Mesendoderm (in vitro differentiated cells): Measurements from ENCODE around the gene USP32.
"Not testable (repeated sequence)": the region's sequence is repeated elsewhere in the genome, so short reads cannot be mapped to it uniquely, and the experiment has no call there.

Experiments used
- DNase-seq: peaks from one replicate; pipeline ENCODE4 v3.0.0; 2013
- H2AK5ac ChIP-seq: 2 replicates; pipeline ENCODE4 v1.6.1; 2013; ENCODE audit warnings: low read length, inconsistent platforms
- H2BK120ac ChIP-seq: 2 replicates; pipeline ENCODE4 v1.6.1; 2013; ENCODE audit warnings: low read depth, mild to moderate bottlenecking, low read length, moderate library complexity, mixed read lengths
- H2BK15ac ChIP-seq: replicated peaks from 2 replicates; pipeline ENCODE4 v1.6.1; 2013; ENCODE audit warnings: low read depth, mild to moderate bottlenecking, moderate library complexity
- H2BK5ac ChIP-seq: 2 replicates; pipeline ENCODE4 v1.6.1; 2013; ENCODE audit warnings: low read length, inconsistent platforms
- H3K18ac ChIP-seq: 2 replicates; pipeline ENCODE4 v1.6.1; 2013; ENCODE audit warnings: mild to moderate bottlenecking, low read length, mixed read lengths
- H3K23ac ChIP-seq: one replicate; pipeline ENCODE4 v1.6.1; 2013; ENCODE audit warnings: low read length
- H3K27ac ChIP-seq: 2 replicates; pipeline ENCODE4 v1.5.1; 2013; ENCODE audit warnings: low read depth, mild to moderate bottlenecking, inconsistent platforms, low read length, moderate library complexity
- H3K27me3 ChIP-seq: 2 replicates; pipeline ENCODE4 v1.6.1; 2013; ENCODE audit warnings: low read length, control low read depth, mild to moderate bottlenecking, inconsistent platforms; ENCODE audit not compliant: insufficient read depth, poor library complexity
- H3K36me3 ChIP-seq: 2 replicates; pipeline ENCODE4 v1.6.1; 2013; ENCODE audit warnings: low read length, inconsistent platforms; ENCODE audit not compliant: control insufficient read depth, insufficient read depth
- H3K4ac ChIP-seq: one replicate; pipeline ENCODE4 v1.6.1; 2013; ENCODE audit warnings: low read depth, mild to moderate bottlenecking, low read length, moderate library complexity
- H3K4me1 ChIP-seq: 2 replicates; pipeline ENCODE4 v1.6.1; 2013; ENCODE audit warnings: low read depth, low read length, inconsistent platforms; ENCODE audit not compliant: control insufficient read depth
- H3K4me2 ChIP-seq: 2 replicates; pipeline ENCODE4 v1.6.1; 2013; ENCODE audit warnings: low read length
- H3K4me3 ChIP-seq: 2 replicates; pipeline ENCODE4 v1.5.1; 2013; ENCODE audit warnings: mild to moderate bottlenecking, low read length
- H3K56ac ChIP-seq: one replicate; pipeline ENCODE4 v1.6.1; 2013; ENCODE audit warnings: low read length
- H3K79me1 ChIP-seq: 2 replicates; pipeline ENCODE4 v1.6.1; 2013; ENCODE audit warnings: low read length, inconsistent platforms
- H3K79me2 ChIP-seq: 2 replicates; pipeline ENCODE4 v1.6.1; 2013; ENCODE audit warnings: mild to moderate bottlenecking, low read length; ENCODE audit not compliant: control insufficient read depth, insufficient read depth
- H3K9ac ChIP-seq: 2 replicates; pipeline ENCODE4 v1.6.1; 2013; ENCODE audit warnings: low read length, inconsistent platforms
- H4K5ac ChIP-seq: one replicate; pipeline ENCODE4 v1.6.1; 2013; ENCODE audit warnings: low read length
- H4K8ac ChIP-seq: one replicate; pipeline ENCODE4 v1.6.1; 2013; ENCODE audit warnings: low read depth, mild to moderate bottlenecking, control low read depth, low read length, moderate library complexity
- WGBS: extraction: QIAGEN DNeasy Blood & Tissue Kit; methylation state at CpG from one replicate; pipeline ENCODE4 v1.1.7; 2013; ENCODE audit warnings: low lambda C conversion rate, missing lambda C conversion rate; ENCODE audit not compliant: insufficient coverage; ENCODE audit errors: extremely low coverage; 5-methylcytosine and 5-hydroxymethylcytosine counted together

USP32 gene

DNA sequence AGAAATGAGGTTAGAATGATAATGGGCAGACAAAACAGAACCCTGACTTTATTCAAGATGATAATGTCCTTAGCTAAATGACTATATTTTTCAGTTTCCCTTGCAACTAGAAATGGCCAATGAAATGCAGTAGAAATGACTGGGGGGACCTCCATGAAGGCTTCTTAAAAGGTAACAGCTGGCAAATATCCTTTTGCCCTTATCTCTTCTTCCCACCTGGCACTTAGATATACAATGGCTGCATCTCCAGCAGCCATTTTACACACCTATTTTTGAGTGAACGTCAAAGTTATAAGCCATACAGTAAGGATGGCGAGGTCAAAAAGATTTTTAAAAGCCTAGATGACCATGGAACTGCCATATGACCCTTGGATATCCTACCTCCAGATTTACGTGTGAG lies 39.9 kb downstream of the USP32 start:
- Histone ChIP-seq H3K18ac (no peak overlapping the region), H3K27ac (no peak overlapping the region), H3K56ac (no peak overlapping the region), H2BK15ac (no peak overlapping the region), H2BK120ac (no peak overlapping the region), H3K23ac (no peak overlapping the region), H2BK5ac (no peak overlapping the region), H3K4ac (no peak overlapping the region), H3K79me2 (peaks cover 15% of the 10 kb centered on the region), H3K79me1 (peaks cover 5% of the 10 kb centered on the region), H4K8ac (no peak overlapping the region), H3K36me3 (no peaks in the 10 kb centered on the region), H2AK5ac (no peak overlapping the region), H3K4me3 (no peak overlapping the region), H3K9ac (no peak overlapping the region), H3K4me1 (no peaks in the 10 kb centered on the region), H4K5ac (no peak overlapping the region), H3K4me2 (no peak overlapping the region), H3K27me3 (no peaks in the 10 kb centered on the region)
- 100% methylated on average over 1 of the region's 3 CpGs for WGBS
- DNase-seq = no peak

GRCh38 chr17:60351012-60351695 lies 40.8 kb downstream of the USP32 start:
- H3K79me2 ChIP-seq = peaks cover 15% of the 10 kb centered on the region
- no peak overlapping the region for H3K4me3 ChIP-seq
- H3K4ac ChIP-seq = no peak overlapping the region
- no peak overlapping the region for H4K5ac ChIP-seq
- H3K79me1 ChIP-seq = peaks cover 5% of the 10 kb centered on the region
- H2AK5ac ChIP-seq = no peak overlapping the region
- H3K4me1 ChIP-seq = no peaks in the 10 kb centered on the region
- no peak overlapping the region for H3K18ac ChIP-seq
- no peak overlapping the region for H3K9ac ChIP-seq
- H4K8ac ChIP-seq = no peak overlapping the region
- H2BK5ac ChIP-seq = no peak overlapping the region
- H2BK15ac ChIP-seq = no peak overlapping the region
- no peak overlapping the region for H3K56ac ChIP-seq
- H3K4me2 ChIP-seq = no peak overlapping the region
- no peak overlapping the region for H3K23ac ChIP-seq
- WGBS = no CpG with 5 or more reads among the region's 11 CpGs
- no peaks in the 10 kb centered on the region for H3K36me3 ChIP-seq
- no peak overlapping the region for H2BK120ac ChIP-seq
- DNase-seq = no peak
- H3K27me3 ChIP-seq = no peaks in the 10 kb centered on the region
- H3K27ac ChIP-seq = no peak overlapping the region

DNA sequence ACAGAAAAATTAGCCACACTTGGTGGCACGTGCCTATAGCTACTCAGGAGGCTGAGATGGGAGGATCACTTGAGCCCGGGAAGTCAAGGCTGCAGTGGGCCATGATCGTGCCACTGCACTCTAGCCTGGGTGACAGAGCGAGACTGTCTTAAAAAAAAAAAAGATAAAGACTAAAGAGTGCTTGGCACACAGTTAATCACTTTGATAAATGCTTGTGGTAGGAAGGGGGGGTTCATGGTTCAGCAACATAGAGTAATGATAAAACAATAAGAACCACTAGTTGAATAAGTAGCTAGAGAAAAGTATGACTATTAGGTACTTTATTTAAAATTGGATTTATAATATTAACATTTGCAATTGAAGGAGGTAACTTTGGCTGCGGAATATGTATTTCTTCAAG lies 43.3 kb downstream of the USP32 start:
- H3K36me3 ChIP-seq = no peaks in the 10 kb centered on the region
- no peak for DNase-seq
- no peak overlapping the region for H3K23ac ChIP-seq
- H3K4me2 ChIP-seq = no peak overlapping the region
- no peak overlapping the region for H3K56ac ChIP-seq
- H3K27me3 ChIP-seq = no peaks in the 10 kb centered on the region
- H4K5ac ChIP-seq = no peak overlapping the region
- WGBS = no CpG with 5 or more reads among the region's 5 CpGs
- H2BK120ac ChIP-seq = no peak overlapping the region
- H4K8ac ChIP-seq = no peak overlapping the region
- no peak overlapping the region for H3K27ac ChIP-seq
- H3K4ac ChIP-seq = no peak overlapping the region
- H3K4me1 ChIP-seq = no peaks in the 10 kb centered on the region
- no peak overlapping the region for H2BK5ac ChIP-seq
- no peak overlapping the region for H3K9ac ChIP-seq
- H3K79me2 ChIP-seq = peaks cover 12% of the 10 kb centered on the region
- no peak overlapping the region for H2BK15ac ChIP-seq
- no peak overlapping the region for H2AK5ac ChIP-seq
- no peak overlapping the region for H3K4me3 ChIP-seq
- peaks cover 5% of the 10 kb centered on the region for H3K79me1 ChIP-seq
- H3K18ac ChIP-seq = no peak overlapping the region

- no peak overlapping the region for H2BK15ac ChIP-seq
- no peak overlapping the region for H2BK5ac ChIP-seq
- H3K4me3 ChIP-seq = no peak overlapping the region
- DNase-seq = peak; percentile 14
- no peaks in the 10 kb centered on the region for H3K36me3 ChIP-seq
- H4K5ac ChIP-seq = no peak overlapping the region
- no peak overlapping the region for H3K27ac ChIP-seq
- H3K56ac ChIP-seq = no peak overlapping the region
- H3K23ac ChIP-seq = no peak overlapping the region
- H3K79me2 ChIP-seq = no peaks in the 10 kb centered on the region
- H3K27me3 ChIP-seq = no peaks in the 10 kb centered on the region
- no peak overlapping the region for H3K9ac ChIP-seq
- H3K4me1 ChIP-seq = no peaks in the 10 kb centered on the region
- no peaks in the 10 kb centered on the region for H3K79me1 ChIP-seq
- H4K8ac ChIP-seq = no peak overlapping the region
- no peak overlapping the region for H2AK5ac ChIP-seq
- no peak overlapping the region for H3K4me2 ChIP-seq
- no peak overlapping the region for H2BK120ac ChIP-seq
- no CpG with 5 or more reads among the region's 3 CpGs for WGBS
- no peak overlapping the region for H3K18ac ChIP-seq
- H3K4ac ChIP-seq = no peak overlapping the region
Measured at GRCh38 chr17:60345233-60345632, 46.7 kb downstream of the USP32 start.

GRCh38 chr17:60342492-60342891 lies 49.4 kb downstream of the USP32 start:
- H3K4me3 ChIP-seq, H3K4ac ChIP-seq, H2AK5ac ChIP-seq, H2BK5ac ChIP-seq, H3K27ac ChIP-seq, H3K4me2 ChIP-seq, H3K79me2 ChIP-seq, H2BK15ac ChIP-seq, H3K9ac ChIP-seq, DNase-seq, H3K36me3 ChIP-seq, H4K5ac ChIP-seq, H3K79me1 ChIP-seq, H3K18ac ChIP-seq, H3K27me3 ChIP-seq, H3K23ac ChIP-seq, H4K8ac ChIP-seq, H3K4me1 ChIP-seq, H2BK120ac ChIP-seq, H3K56ac ChIP-seq: not testable (repeated sequence)
- no CpG with 5 or more reads among the region's 7 CpGs for WGBS

- no peak overlapping the region for H3K18ac ChIP-seq
- no peak for DNase-seq
- H2BK5ac ChIP-seq = no peak overlapping the region
- H2BK15ac ChIP-seq = no peak overlapping the region
- H3K4ac ChIP-seq = no peak overlapping the region
- H3K4me3 ChIP-seq = no peak overlapping the region
- H3K23ac ChIP-seq = no peak overlapping the region
- no peak overlapping the region for H2BK120ac ChIP-seq
- no peak overlapping the region for H3K56ac ChIP-seq
- H2AK5ac ChIP-seq = no peak overlapping the region
- no peaks in the 10 kb centered on the region for H3K36me3 ChIP-seq
- no CpG with 5 or more reads among the region's 2 CpGs for WGBS
- no peak overlapping the region for H3K4me2 ChIP-seq
- no peak overlapping the region for H4K8ac ChIP-seq
- no peak overlapping the region for H3K27ac ChIP-seq
- no peak overlapping the region for H4K5ac ChIP-seq
- H3K27me3 ChIP-seq = no peaks in the 10 kb centered on the region
- no peaks in the 10 kb centered on the region for H3K79me2 ChIP-seq
- no peak overlapping the region for H3K9ac ChIP-seq
- peaks cover 1% of the 10 kb centered on the region for H3K79me1 ChIP-seq
- no peaks in the 10 kb centered on the region for H3K4me1 ChIP-seq
Measured at GRCh38 chr17:60335289-60335688, 56.6 kb downstream of the USP32 start.
